HEK293 (cell line): ENCODE data around the gene CTDSPL2.

ENCODE experiments used
- CTCF ChIA-PET: fragments of 350-600 bp; formaldehyde crosslinking; extraction: SDS; loops from one replicate; lab custom pipeline; 2021; ENCODE audit warnings: antibody characterized with exemption; lab: Yijun Ruan, JAX
- POLR2A ChIA-PET: fragments of 300-600 bp; formaldehyde crosslinking; extraction: SDS; loops from one replicate; lab custom pipeline; 2020; ENCODE audit warnings: antibody characterized with exemption, inconsistent platforms; lab: Yijun Ruan, JAX
- H3K27ac ChIP-seq: fragments of 200-500 bp; sonication (Bioruptor generic); 2 replicates; pipeline ENCODE4 v1.5.1; 2014; ENCODE audit warnings: low read depth, low read length, control low read depth, inconsistent platforms; ENCODE audit errors: extremely low read depth
- H3K36me3 ChIP-seq, 2 experiments: fragments of 200-500 bp in 1 of 2; sonication (Bioruptor generic) in 1 of 2; 1 replicate in 1 of 2; 2 replicates in 1 of 2; pipeline ENCODE4 v1.5.1; 2014 to 2017; ENCODE audit warnings: inconsistent platforms in 2 of 2, low read length in 2 of 2; ENCODE audit not compliant: control insufficient read depth in 2 of 2, insufficient read depth in 1 of 2
- H3K4me1 ChIP-seq: fragments of 200-500 bp; sonication (Bioruptor generic); 2 replicates; pipeline ENCODE4 v1.5.1; 2014; ENCODE audit warnings: mild to moderate bottlenecking, low read length, inconsistent platforms; ENCODE audit not compliant: control insufficient read depth, insufficient read depth
- H3K4me3 ChIP-seq: 2 replicates; pipeline ENCODE4 v1.5.1; 2011; ENCODE audit warnings: low read depth, mild to moderate bottlenecking, control low read depth, low read length, moderate library complexity
- H3K9me3 ChIP-seq: fragments of 200-500 bp; sonication (Bioruptor generic); 2 replicates; pipeline ENCODE4 v1.5.1; 2014; ENCODE audit warnings: low read depth, low read length, inconsistent platforms; ENCODE audit not compliant: control insufficient read depth, insufficient read depth
- EGR2 ChIP-seq: fragments of 450-650 bp; formaldehyde crosslinking; IDR thresholded peaks from 2 replicates; pipeline ENCODE4 v1.5.1; 2016; ENCODE audit warnings: low read depth, missing biosample characterization, missing genetic modification characterization
- GLI2 ChIP-seq: fragments of 450-650 bp; formaldehyde crosslinking; IDR thresholded peaks from 2 replicates; pipeline ENCODE4; 2017; ENCODE audit warnings: missing biosample characterization, missing genetic modification characterization, low read depth, borderline replicate concordance
- KLF9 ChIP-seq: fragments of 450-650 bp; formaldehyde crosslinking; IDR thresholded peaks from 2 replicates; pipeline ENCODE4 v1.5.1; 2016; ENCODE audit warnings: missing biosample characterization, missing genetic modification characterization, low read depth
- PRDM1 ChIP-seq: fragments of 450-650 bp; formaldehyde crosslinking; IDR thresholded peaks from 2 replicates; pipeline ENCODE4; 2016; ENCODE audit warnings: missing biosample characterization, missing genetic modification characterization
- SP2 ChIP-seq: fragments of 450-650 bp; formaldehyde crosslinking; IDR thresholded peaks from 2 replicates; pipeline ENCODE4 v1.5.1; 2016; ENCODE audit warnings: missing biosample characterization, missing genetic modification characterization
- SP3 ChIP-seq: fragments of 450-650 bp; formaldehyde crosslinking; IDR thresholded peaks from 2 replicates; pipeline ENCODE4 v1.5.1; 2016; ENCODE audit warnings: missing biosample characterization, missing genetic modification characterization
- SP7 ChIP-seq: fragments of 450-650 bp; formaldehyde crosslinking; IDR thresholded peaks from 2 replicates; pipeline ENCODE4 v1.5.1; 2016; ENCODE audit warnings: missing biosample characterization, missing genetic modification characterization
- ZBTB20 ChIP-seq: fragments of 450-650 bp; formaldehyde crosslinking; IDR thresholded peaks from 2 replicates; pipeline ENCODE4 v1.5.1; 2016; ENCODE audit warnings: missing biosample characterization, missing genetic modification characterization
- ZBTB21 ChIP-seq: fragments of 450-650 bp; formaldehyde crosslinking; IDR thresholded peaks from 2 replicates; pipeline ENCODE4 v1.5.1; 2017; ENCODE audit warnings: missing biosample characterization, missing genetic modification characterization
- ZBTB26 ChIP-seq: fragments of 450-650 bp; formaldehyde crosslinking; optimal IDR thresholded peaks from 2 replicates; pipeline ENCODE3; 2016; ENCODE audit warnings: missing biosample characterization, mild to moderate bottlenecking, missing genetic modification characterization
- ZBTB48 ChIP-seq: fragments of 450-650 bp; formaldehyde crosslinking; IDR thresholded peaks from 2 replicates; pipeline ENCODE4 v1.5.1; 2016; ENCODE audit warnings: missing biosample characterization, missing genetic modification characterization
- ZEB2 ChIP-seq: fragments of 450-650 bp; formaldehyde crosslinking; IDR thresholded peaks from 2 replicates; pipeline ENCODE4 v1.5.1; 2016; ENCODE audit warnings: missing biosample characterization, missing genetic modification characterization
- ZIC2 ChIP-seq: fragments of 450-650 bp; formaldehyde crosslinking; IDR thresholded peaks from 2 replicates; pipeline ENCODE4 v1.5.1; 2016; ENCODE audit warnings: missing biosample characterization, missing genetic modification characterization
- ZNF2 ChIP-seq: fragments of 450-650 bp; formaldehyde crosslinking; IDR thresholded peaks from 2 replicates; pipeline ENCODE4 v1.5.1; 2016; ENCODE audit warnings: missing biosample characterization, missing genetic modification characterization
- ZNF248 ChIP-seq: fragments of 450-650 bp; formaldehyde crosslinking; IDR thresholded peaks from 2 replicates; pipeline ENCODE4 v1.5.1; 2017; ENCODE audit warnings: missing biosample characterization, missing genetic modification characterization
- ZNF335 ChIP-seq: fragments of 450-650 bp; formaldehyde crosslinking; conservative IDR thresholded peaks from 2 replicates; pipeline ENCODE4 v1.5.1; 2016; ENCODE audit warnings: missing biosample characterization, missing genetic modification characterization
- ZNF362 ChIP-seq: fragments of 450-650 bp; formaldehyde crosslinking; IDR thresholded peaks from 2 replicates; pipeline ENCODE4 v1.5.1; 2016; ENCODE audit warnings: missing biosample characterization, missing genetic modification characterization
- ZNF391 ChIP-seq: fragments of 450-650 bp; formaldehyde crosslinking; IDR thresholded peaks from 2 replicates; pipeline ENCODE4 v1.5.1; 2016; ENCODE audit warnings: low read depth, missing biosample characterization, missing genetic modification characterization, borderline replicate concordance
- ZNF600 ChIP-seq: fragments of 450-650 bp; formaldehyde crosslinking; IDR thresholded peaks from 2 replicates; pipeline ENCODE4 v1.5.1; 2016; ENCODE audit warnings: missing biosample characterization, missing genetic modification characterization
- ZNF626 ChIP-seq: fragments of 450-650 bp; sonication (Bioruptor Pico); formaldehyde crosslinking; IDR thresholded peaks from 2 replicates; pipeline ENCODE4 v1.5.1; 2018; ENCODE audit warnings: missing biosample characterization, missing genetic modification characterization, inconsistent platforms
- ZNF660 ChIP-seq: fragments of 450-650 bp; IDR thresholded peaks from 2 replicates; pipeline ENCODE4 v1.5.1; 2018; ENCODE audit warnings: missing biosample characterization, mild to moderate bottlenecking, missing genetic modification characterization
- ZNF704 ChIP-seq: fragments of 450-650 bp; formaldehyde crosslinking; IDR thresholded peaks from 2 replicates; pipeline ENCODE4 v1.5.1; 2016; ENCODE audit warnings: missing biosample characterization, missing genetic modification characterization
- ZNF747 ChIP-seq: fragments of 450-650 bp; formaldehyde crosslinking; IDR thresholded peaks from 2 replicates; pipeline ENCODE4 v1.5.1; 2016; ENCODE audit warnings: missing biosample characterization, missing genetic modification characterization
- ZNF76 ChIP-seq: fragments of 450-650 bp; formaldehyde crosslinking; IDR thresholded peaks from 2 replicates; pipeline ENCODE4; 2016; ENCODE audit warnings: low read depth, missing biosample characterization, missing genetic modification characterization, borderline replicate concordance
- ZNF837 ChIP-seq: fragments of 450-650 bp; formaldehyde crosslinking; IDR thresholded peaks from 2 replicates; pipeline ENCODE4 v1.5.1; 2016; ENCODE audit warnings: missing biosample characterization, missing genetic modification characterization
- ZNF843 ChIP-seq: fragments of 450-650 bp; formaldehyde crosslinking; IDR thresholded peaks from 2 replicates; pipeline ENCODE4 v1.5.1; 2016; ENCODE audit warnings: missing biosample characterization, missing genetic modification characterization
- ZSCAN30 ChIP-seq: fragments of 450-650 bp; IDR thresholded peaks from 2 replicates; pipeline ENCODE4 v1.5.1; 2018; ENCODE audit warnings: missing biosample characterization, mild to moderate bottlenecking, missing genetic modification characterization, moderate library complexity
- TF ChIP-seq, protein P1 (sequence below): fragments of 450-650 bp; formaldehyde crosslinking; conservative IDR thresholded peaks from 2 replicates; pipeline ENCODE4 v1.5.1; 2016; ENCODE audit warnings: low read depth, missing biosample characterization, missing genetic modification characterization
- TF ChIP-seq, protein P2 (sequence below): fragments of 450-650 bp; formaldehyde crosslinking; IDR thresholded peaks from 2 replicates; pipeline ENCODE4 v1.5.1; 2016; ENCODE audit warnings: missing biosample characterization, missing genetic modification characterization

The CTDSPL2 gene

DNA sequence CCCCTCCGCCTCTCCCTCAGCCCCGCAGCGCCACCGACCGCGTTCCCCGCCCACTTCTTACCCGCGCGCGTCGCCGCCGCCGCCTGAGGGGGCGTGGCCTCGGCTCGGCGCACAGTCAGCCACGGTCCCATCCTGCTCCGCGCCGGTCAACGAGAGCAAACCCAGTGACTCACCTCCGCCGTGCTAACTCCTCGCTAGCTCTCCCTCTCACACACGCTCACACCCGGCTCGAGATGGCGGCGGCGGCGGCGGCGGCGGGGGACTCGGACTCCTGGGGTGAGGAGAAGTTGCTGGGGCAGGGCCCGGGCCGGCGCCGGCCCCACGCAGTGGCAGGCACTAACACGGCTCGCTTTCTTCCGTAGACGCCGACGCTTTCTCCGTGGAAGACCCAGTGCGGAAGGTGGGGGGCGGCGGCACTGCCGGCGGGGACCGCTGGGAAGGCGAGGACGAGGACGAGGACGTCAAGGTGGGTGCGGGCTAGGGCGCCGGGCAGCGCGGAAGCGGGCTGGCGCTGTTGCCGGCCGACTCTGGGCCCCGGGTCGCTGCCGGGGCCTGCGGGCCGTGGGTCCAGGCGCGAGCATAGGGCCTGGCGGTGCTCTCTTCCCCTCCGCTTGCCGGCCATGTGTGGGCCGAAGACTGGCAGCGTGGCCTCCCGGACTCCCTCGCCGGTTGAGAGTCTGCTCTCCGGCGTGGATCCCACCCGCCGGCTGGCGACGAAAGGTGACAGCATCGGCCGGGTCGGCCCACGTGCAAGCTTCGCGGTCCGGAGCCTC lies 109.7 kb downstream of the CTDSPL2 start, which contains the start of gene EIF3J:
Gene EIF3J, plus strand, starts transcription at position 186 of the 773 bp plus-strand sequence. Its CDS starts 48 bp downstream, at position 234.
- CTCF ChIA-PET: interaction anchor here (0.6 to 1.3 kb wide), 2 partner anchors 9 to 42 kb away, joined by 4 read pairs; no protein-coding TSS in a partner anchor
- Histone ChIP-seq H3K9me3 (no peaks in the 10 kb centered on the region), H3K4me1 (no peaks in the 10 kb centered on the region), H3K36me3 (peaks cover 9 to 31% of the 10 kb centered on the region in 2 experiments; a peak in 2 of 3 replicates), H3K4me3 (peak within 1 kb of the TSS; percentile 88), H3K27ac (peak within 1 kb of the TSS; percentile 94)
- POLR2A ChIA-PET: interaction anchor here (0.6 to 1.9 kb wide), 12 partner anchors 9 to 249 kb away, joined by 3 to 18 read pairs (median 4); partner anchors contain the start of genes CTDSPL2, GOLM2 and SPG11
- TF ChIP-seq SP2 (tag by site-specific recombination) (peak; percentile 54), ZNF391 (peak; percentile 34; the same call in 1 of the 2 replicates), ZBTB26 (tag by site-specific recombination) (peak; percentile 90), ZNF837 (tag by site-specific recombination) (no peak), ZNF747 (tag by site-specific recombination) (no peak), GLI2 (tag by site-specific recombination) (no peak), ZNF335 (tag by site-specific recombination) (peak; percentile 88), ZNF843 (tag by site-specific recombination) (0 out of 2 replicates have a peak, but pooled peaks have one; percentile 16), ZBTB21 (tag by site-specific recombination) (peak; percentile 25; the same call in 1 of the 2 replicates), ZEB2 (peak; percentile 54; the same call in 1 of the 2 replicates), ZNF2 (tag by site-specific recombination) (peak; percentile 72), SP3 (tag by site-specific recombination) (peak; percentile 50), ZBTB20 (tag by site-specific recombination) (peak; percentile 7; the same call in 1 of the 2 replicates), ZIC2 (peak; percentile 64), ZBTB48 (tag by site-specific recombination) (no peak), ZSCAN30 (peak; percentile 19; the same call in 1 of the 2 replicates), EGR2 (peak; percentile 19; the same call in 1 of the 2 replicates), ZNF600 (tag by site-specific recombination) (0 out of 2 replicates have a peak, but pooled peaks have one; percentile 24), ZNF704 (tag by site-specific recombination) (0 out of 2 replicates have a peak, but pooled peaks have one; percentile 32), ZNF362 (tag by site-specific recombination) (no peak), ZNF248 (tag by site-specific recombination) (no peak), ZNF76 (peak; percentile 88), PRDM1 (tag by site-specific recombination) (0 out of 2 replicates have a peak, but pooled peaks have one; percentile 27), ZNF660 (tag by site-specific recombination) (peak; percentile 50), KLF9 (peak; percentile 90), ZNF626 (tag by site-specific recombination) (no peak), SP7 (tag by site-specific recombination) (peak; percentile 32; the same call in 1 of the 2 replicates)
- TF ChIP-seq, protein P1, sequence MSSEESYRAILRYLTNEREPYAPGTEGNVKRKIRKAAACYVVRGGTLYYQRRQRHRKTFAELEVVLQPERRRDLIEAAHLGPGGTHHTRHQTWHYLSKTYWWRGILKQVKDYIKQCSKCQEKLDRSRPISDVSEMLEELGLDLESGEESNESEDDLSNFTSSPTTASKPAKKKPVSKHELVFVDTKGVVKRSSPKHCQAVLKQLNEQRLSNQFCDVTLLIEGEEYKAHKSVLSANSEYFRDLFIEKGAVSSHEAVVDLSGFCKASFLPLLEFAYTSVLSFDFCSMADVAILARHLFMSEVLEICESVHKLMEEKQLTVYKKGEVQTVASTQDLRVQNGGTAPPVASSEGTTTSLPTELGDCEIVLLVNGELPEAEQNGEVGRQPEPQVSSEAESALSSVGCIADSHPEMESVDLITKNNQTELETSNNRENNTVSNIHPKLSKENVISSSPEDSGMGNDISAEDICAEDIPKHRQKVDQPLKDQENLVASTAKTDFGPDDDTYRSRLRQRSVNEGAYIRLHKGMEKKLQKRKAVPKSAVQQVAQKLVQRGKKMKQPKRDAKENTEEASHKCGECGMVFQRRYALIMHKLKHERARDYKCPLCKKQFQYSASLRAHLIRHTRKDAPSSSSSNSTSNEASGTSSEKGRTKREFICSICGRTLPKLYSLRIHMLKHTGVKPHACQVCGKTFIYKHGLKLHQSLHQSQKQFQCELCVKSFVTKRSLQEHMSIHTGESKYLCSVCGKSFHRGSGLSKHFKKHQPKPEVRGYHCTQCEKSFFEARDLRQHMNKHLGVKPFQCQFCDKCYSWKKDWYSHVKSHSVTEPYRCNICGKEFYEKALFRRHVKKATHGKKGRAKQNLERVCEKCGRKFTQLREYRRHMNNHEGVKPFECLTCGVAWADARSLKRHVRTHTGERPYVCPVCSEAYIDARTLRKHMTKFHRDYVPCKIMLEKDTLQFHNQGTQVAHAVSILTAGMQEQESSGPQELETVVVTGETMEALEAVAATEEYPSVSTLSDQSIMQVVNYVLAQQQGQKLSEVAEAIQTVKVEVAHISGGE: 0 out of 2 replicates have a peak, but pooled peaks have one; percentile 12
- TF ChIP-seq, protein P2, sequence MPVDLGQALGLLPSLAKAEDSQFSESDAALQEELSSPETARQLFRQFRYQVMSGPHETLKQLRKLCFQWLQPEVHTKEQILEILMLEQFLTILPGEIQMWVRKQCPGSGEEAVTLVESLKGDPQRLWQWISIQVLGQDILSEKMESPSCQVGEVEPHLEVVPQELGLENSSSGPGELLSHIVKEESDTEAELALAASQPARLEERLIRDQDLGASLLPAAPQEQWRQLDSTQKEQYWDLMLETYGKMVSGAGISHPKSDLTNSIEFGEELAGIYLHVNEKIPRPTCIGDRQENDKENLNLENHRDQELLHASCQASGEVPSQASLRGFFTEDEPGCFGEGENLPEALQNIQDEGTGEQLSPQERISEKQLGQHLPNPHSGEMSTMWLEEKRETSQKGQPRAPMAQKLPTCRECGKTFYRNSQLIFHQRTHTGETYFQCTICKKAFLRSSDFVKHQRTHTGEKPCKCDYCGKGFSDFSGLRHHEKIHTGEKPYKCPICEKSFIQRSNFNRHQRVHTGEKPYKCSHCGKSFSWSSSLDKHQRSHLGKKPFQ: peak; percentile 88
